SIG-M5 (cell line): ENCODE results near the gene TMEM94.
"Not testable (repeated sequence)": the region's sequence is repeated elsewhere in the genome, so short reads cannot be mapped to it uniquely, and the experiment has no call there.

Experiments
- DNase-seq: peaks from one replicate; lab custom pipeline; 2025; lab: John Stamatoyannopoulos, UW

The TMEM94 gene

DNA sequence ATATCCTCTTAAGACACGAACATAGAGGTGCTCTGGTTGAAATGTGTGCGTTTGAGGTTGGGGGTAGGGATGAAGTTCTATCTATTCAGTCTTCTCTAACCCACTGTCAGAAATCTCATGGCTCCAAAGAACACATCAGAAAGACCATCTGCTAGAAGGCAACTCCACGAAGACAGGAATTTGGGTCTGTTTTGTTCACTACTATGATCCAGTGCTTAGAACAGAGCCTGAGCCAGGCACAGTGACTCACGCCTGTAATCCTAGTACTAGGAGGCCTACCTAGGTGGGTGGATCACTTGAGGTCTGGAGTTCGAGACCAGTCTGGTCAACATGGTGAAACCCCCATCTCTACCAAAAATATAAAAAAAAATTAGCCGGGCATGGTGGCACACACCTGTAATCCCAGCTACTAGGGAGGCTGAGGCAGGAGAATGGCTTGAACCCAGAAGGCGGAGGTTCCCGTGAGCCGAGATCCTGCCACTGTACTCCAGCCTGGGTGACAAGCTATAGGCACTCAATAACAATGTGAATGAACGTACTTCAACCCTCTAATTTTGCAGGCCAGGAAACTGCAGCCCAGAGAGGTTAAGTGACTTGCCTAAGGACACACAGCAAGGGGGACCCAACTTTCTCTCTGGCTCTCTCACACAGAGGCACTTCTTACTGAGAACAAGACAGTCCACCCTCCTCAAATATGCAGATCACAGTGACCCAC is 56.6 kb downstream of the TMEM94 start:
- no peak for DNase-seq

DNA sequence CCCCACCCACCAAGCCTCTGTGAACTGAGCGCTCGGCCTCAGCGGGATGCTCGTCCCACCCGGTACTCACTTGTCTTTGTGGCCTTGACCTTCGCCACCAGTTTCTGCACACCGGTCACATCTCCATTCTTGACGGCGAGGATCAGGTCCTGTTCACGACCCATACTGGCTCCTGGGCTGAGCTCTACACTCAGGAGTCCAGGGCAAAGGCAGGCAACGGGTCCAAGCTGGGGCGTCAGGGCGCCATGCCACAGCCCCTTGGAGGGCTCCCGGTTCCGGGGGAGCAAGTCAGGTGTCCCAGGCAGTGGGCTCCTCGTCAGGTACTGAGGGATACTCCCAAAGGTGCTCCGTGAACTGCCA is 57.2 kb downstream of the TMEM94 start:
- DNase-seq: no peak

DNA sequence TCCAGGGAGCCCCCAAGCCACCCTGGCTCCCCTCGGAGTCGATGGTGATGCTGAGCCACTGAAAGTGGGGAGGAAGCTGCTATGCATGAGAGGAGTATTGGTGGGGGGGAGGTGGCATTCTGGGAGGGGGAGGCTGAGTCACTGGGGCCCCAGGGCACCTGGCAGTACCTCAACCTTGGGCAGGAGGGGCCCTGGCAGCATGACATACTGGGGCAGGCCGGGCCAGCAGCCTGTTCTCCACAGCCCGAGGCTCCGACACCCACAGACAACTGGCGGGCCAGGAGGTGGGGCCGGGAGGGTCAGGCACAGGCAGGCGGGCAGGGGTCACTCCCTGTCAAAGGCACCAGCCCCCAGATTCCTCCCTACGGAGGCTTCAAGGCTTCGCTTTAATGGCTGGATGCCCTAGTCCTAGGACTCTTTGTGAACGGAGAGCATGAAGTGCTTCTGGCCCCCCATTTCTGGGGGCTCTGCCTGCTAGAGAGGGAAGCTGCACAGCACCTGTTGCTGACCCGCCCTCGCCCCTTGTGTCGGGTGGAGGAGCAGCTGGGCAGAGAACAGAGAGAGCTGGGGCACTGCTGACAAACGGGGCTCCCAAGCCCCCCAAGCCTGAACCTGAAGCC is 58.0 kb downstream of the TMEM94 start:
- no peak for DNase-seq

DNA sequence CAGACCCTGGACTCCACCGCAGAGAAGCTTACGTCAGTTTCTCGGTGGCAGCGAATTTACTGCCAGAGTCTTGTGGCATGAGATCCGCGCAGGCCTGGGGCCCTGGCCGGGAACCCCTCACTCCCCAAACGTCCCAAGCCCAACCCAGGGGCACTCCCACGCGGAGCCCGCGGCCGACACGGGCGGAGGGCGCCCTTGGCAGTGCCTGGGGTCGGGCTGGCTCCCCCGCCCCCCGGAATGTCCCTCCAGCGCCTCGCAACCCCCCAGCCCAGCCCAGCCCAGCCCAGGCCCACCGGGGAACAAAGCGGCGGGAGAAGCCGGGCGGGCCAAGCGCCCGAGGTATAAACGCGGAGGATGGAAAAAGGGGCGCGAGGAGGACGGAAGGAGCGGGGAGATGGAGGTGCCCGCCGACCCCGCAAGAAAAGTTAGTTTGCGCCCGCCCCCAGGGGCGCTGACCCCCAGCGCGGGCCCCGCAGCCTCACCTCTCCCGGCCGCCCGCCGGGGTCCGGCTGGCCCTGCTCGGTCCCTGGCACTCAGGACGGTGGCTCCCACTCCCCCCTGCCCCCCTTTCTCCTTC is 58.6 kb downstream of the TMEM94 start:
- DNase-seq: no peak

DNA sequence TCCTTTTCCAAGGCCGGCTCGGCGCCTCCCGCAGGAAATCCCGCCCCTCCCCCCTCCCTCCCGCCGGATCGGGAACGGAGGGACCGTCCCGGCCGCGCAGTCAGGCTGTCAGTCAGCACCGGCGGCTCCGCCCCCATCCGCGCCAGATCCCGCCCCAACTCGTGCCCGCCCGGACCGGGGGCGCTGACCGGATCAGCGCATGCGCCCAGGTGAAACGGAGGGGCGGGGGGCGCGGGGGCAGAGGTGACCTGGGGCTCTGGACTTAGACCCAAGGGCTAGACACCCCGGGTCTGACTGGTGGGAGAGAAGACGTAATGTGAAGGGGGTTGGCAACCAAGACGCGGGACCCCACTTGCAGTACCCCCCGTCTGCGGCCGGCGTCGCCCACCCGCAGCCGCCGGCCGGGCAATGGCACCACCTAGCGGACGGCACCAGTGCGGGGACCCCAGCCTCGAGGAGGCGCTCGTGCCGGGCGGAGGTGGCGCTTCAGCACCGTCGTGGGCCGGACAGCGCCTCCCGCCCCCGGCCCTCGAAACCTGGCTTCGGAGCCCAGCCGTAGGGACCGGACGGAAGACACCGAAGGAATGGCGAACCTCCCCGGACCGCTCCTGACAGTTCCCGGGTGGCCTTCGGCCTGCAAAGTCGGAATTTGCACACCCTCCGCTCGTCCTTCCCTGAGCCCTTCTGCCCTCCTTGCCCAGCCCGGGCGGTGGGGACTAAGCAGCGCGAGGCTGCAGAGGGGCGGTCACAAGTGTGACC is 59.2 kb downstream of the TMEM94 start, which contains the start of gene CASKIN2:
Gene CASKIN2, minus strand, starts transcription at position 42 of the 759 bp plus-strand sequence. CDS start 1,733 bp downstream, outside the sequence.
- no peak for DNase-seq

DNA sequence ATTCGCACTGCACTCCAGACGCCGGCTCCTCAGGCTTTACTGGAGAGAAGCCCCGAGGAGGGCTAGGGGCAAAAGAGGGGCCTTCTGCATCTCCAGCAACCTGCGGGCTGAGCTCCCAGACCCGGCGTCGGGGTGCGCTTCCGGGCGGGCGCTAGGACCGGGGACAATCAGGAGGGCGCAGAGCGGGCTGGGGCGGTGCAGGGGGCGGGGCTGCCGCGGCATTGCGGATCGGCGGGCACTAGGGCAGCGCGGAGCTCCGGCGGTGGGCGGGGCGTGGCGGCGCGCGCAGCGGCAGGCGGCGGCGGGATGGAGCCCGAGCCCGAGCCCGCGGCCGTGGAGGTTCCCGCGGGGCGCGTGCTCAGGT is 59.8 kb downstream of the TMEM94 start, which contains the start of gene TSEN54:
Gene TSEN54, plus strand, starts transcription at position 274 of the 364 bp plus-strand sequence. Its CDS starts 33 bp downstream, at position 307.
- DNase-seq: peak; percentile 39

DNA sequence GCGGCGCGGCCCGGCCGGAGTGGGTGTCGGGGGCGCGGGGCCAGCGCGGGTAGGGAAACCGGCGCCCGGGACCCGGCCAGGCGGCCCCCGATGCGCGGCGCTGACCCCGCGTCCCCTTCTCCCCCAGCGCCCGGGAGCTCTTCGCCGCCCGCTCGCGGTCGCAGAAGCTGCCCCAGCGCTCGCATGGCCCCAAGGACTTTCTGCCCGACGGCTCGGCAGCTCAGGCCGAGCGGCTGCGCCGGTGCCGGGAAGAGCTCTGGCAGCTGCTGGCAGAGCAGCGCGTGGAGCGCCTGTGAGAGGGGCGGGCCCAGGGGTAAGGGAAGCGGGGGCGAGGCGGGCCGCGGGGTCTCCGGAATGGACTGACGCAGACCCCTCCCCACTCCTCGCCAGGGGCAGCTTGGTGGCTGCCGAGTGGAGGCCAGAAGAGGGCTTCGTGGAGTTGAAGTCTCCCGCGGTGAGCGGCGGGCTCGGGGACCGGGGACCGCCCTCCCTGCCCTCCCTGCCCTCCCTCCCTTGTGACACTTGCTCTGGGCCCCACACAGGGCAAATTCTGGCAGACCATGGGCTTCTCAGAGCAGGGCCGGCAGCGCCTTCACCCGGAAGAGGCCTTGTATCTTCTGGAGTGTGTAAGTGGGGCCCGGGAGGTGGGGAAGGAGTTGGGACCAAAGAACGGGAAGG is 60.3 kb downstream of the TMEM94 start:
- no peak for DNase-seq

DNA sequence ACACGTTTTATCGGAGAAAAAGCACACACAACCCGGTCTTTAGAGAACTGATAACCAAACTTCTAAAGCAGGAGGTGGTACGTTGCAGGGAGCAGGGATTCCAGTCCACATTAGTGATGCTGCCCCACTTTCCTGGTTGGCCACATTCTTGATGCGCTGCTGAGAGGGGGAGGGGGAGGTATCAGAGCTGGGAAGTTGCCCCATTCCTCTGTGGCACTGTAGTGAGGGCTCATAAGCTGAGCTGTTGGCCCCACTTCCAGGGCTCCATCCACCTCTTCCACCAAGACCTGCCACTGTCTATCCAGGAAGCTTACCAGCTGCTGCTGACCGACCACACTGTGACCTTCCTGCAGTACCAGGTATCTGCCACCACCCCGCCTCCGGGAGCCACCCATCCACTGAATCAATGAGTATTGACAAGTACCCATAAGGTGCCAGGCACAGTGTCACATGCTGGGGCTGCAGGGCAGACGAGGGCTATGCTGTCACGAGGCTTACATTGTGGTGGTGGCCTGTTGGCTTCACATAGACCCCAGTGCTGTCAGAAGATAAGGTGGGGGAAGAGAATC is 60.9 kb downstream of the TMEM94 start:
- no peak for DNase-seq

DNA sequence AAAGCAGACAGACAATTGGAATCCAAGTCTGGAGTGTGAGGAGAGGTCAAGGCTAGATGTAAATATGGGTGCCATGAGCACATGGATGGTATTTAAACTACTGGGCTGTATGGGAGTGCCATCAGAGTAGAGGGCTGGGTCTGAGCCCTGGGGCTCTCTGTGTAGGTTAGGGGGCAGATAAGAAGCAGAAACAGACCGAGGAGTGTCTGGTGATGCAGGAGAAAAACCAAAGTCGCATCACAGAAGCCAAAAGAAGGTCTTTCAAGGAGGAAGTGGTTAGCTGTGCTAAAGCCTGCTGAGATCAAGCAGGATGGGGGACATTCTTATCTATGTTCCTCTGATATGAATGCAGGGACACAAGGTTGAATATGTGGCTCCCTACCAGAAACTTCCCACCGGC is 61.8 kb downstream of the TMEM94 start:
- no peak for DNase-seq

DNA sequence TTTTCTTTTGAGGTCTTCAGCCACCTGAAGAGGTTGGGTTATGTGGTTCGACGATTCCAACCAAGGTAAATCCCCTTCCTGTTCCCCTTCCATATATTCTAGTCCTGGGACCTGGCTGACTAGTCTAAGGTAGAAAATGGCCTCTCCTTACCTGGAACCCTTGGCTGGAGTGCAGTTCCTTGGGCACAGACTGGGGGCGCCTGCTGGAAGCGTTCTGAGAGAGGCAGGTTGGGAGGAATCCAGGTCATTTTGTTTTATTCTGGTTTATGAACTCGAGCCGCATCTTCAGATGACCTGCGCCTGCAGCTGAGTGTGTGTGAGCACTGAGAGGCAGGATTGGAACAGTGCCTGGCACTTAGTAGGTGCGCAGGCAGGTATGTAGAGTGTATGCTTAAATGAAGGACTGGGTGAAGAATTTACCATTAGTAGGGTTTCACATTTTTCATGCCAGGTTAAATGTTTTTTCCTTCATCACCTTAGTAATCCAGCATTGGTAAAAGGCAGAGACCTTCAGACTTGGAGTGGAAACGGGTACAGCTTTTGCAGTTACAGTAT is 62.6 kb downstream of the TMEM94 start:
- DNase-seq: no peak

DNA sequence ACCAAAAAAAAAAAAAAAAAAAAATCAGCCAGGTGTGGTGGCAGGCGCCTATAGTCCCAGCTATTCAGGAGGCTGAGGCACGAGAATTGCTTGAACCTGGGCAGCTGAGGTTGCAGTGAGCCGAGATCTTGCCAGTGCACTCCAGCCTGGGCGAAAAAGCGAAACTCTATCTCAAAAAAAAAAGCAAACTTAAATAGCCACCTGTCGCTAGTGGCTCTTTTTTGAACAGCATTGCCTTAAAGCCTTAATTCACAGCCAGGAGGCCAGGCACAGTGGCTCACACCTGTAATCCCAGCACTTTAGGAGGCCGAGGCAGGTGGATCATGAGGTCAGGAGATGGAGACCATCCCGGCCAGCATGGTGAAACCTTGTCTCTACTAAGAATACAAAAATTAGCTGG is 64.0 kb downstream of the TMEM94 start:
- not testable (repeated sequence) for DNase-seq

DNA sequence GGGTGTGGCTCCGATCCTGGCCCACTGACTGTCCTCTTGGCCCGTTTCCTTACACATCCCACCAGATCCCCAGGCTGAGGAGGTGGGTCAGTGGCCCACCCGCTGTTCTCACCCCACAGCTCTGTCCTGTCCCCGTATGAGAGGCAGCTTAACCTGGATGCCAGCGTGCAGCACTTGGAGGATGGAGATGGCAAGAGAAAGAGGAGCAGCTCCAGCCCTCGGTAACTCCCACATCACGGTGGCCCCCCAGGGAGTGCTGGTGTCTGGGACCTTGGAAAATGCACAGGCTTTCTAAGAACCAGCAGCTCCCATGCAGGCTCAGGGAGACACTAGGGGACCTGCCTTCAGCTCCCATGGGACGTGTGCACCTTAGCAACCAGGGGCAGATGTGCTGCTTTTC is 64.9 kb downstream of the TMEM94 start:
- no peak for DNase-seq

DNA sequence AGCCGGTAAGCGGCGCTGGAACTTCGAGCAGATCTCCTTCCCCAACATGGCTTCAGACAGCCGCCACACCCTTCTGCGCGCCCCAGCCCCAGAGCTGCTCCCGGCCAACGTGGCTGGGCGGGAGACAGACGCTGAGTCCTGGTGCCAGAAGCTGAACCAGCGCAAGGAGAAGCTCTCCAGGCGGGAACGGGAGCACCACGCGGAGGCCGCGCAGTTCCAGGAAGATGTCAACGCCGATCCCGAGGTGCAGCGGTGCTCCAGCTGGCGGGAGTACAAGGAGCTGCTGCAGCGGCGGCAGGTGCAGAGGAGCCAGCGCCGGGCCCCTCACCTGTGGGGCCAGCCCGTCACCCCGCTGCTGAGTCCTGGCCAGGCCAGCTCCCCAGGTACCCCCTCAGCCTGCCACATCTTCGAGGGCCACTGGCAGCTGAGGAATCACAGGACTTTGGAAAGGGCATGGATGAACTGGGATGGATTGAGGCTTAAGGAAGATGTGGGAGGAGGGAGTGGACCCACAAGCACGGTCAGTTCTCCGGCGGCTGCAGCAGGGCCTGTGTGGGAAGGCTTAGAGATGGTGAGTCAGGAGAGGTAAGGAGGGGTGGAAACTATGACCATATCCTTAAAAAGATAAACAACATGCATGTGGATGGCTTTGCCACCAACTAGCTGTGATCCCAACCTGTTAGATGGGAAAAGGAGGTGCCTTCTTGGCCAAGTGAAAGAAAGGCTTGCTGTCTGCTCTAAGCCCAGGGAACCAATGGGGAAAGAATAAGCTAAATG is 65.7 kb downstream of the TMEM94 start:
- no peak for DNase-seq

DNA sequence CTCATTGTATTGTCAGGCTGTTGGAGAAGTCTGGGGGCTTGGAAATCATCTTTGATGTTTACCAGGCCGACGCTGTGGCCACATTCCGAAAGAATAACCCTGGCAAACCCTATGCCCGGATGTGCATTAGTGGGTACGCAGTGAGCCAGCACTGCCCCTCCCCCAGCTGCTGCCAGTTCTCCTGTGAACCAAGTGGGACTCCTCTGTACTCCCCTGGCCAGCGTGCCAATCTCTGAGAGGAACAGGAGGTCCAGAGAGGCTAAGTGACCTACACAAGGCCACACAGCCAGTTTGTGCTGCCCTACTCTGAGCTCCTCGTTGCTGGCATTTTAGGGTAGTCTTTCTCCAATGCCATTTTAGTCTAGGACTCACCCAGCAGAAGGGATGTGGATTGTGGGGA is 67.2 kb downstream of the TMEM94 start:
- DNase-seq: no peak

DNA sequence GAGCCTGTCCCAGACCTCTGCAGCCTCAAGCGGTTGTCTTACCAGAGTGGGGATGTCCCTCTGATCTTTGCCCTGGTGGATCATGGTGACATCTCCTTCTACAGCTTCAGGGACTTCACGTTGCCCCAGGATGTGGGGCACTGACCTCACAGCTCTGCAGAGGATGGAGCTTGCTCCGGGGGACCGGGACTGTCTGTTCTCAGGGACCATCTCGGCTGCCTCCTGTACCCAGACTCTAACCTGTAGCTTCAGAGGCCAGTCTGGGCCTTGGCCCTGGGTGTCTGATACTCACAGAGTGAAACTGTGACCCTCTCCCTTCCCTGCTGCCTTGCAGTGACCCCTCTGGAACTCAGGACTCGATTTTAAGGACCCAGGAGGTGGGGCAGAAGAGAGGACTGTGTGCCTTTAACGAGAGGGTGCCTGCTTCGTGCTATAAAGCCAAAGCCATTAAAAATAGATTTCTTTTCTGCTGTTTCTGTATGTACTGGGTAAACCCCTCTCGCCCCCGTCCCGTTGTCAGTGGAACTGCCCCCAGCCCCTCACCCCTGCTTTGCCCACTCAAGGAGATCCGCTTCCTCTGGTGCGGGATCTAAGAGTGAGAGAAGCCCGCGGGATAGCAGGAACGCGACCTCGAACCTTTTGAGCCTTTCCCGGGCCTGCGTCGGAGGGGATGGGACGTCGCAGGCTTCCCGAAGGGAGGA is 68.0 kb downstream of the TMEM94 start:
- DNase-seq: no peak

DNA sequence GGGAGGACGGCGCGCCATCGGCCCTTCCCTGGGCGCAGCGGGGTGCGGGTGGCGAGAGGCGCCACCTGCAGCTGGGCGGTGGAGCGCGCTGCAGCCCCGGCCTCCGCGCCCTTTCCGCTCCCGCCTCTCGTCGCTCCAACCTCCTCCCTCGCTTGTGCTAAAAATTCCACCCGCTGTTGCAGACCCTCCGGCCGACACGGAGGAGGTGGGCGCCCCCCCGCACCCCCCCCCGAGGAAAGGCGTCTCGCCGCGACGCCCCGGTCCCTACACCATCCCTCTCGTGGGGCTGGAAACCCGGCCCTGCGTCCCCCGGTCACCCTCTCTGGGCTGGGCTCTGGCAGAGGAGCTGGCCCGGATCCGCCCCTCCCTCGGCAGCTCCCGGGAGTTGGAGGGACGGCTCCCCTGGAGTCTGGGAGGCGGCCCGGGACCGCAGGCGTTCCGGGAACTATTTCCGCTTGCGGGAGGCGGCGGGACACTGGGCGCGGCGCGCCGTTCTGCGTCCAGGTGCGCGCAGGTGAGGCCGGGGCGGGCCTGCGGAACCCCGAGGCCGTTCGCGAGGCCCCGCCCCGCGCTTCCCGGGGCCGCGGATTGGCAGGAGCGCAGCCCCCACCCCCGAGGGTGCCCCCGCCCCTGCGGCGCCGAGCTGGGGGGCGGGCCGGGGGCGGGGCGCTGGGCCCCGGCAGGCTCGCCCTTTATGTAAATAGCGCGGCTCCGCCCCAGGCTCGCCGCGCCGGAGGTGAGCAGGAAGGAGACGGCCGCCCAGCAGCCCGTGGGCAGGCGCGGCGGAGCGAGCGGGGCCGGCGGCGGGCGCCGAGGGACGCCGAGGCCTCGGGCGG is 68.8 kb downstream of the TMEM94 start, which contains the start of gene LLGL2:
Gene LLGL2, plus strand, starts transcription at position 728 of the 836 bp plus-strand sequence. CDS start 17,730 bp downstream, outside the sequence.
- no peak for DNase-seq

DNA sequence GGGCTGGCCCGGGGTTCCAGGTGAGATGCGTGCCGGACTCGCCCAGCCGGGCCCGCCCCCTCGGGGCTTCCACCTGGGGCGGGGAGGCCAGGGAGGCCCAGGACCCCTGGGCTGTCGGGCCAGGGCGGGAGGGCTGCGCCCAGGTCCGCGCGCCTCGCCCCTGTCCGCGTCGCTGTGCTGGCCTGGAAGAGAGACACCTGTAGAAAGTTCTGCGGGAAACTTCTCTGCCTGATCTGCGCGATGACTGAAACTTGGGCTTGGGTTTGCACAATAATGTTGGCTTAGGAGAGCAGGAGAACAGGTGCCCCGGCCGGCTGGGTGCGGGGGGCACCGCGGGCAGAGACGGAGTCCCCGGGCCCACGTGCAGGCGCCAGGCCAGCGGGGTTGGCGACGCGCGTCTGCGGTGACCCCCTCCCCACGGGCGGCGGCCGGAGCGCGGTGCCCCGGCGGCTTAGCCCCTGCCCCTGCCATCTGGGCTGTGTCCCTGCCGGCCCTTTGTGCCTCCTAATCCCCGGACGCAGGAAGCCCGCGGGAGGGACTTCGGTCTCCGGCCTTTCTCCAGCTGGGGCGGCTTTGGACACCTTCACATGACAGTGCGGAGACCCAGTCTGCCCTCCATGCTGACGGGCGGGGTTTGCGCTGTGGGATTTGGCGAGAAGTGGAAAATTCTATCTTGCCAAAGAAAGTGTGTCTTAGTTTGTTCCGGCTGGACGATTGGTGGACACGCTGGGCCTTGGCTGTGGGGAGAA is 69.5 kb downstream of the TMEM94 start:
- DNase-seq: no peak
